Bronchial epithelial cell (primary cell): ENCODE measurements around the gene HJV. TPM values are rescaled to one million over a fixed set of nuclear protein-coding genes. Genes with fewer than 3 reads are reported as not detected.

Source experiments
- DNase-seq: peaks from one replicate; pipeline ENCODE4 v3.0.0-alpha.2; 2010; ENCODE audit warnings: low read depth
- FAIRE-seq: peaks from 2 replicates; lab custom pipeline; 2011; peaks lifted over from hg19 to GRCh38; lab: Jason Lieb, UNC
- H3K27me3 ChIP-seq: 2 replicates; pipeline ENCODE4 v1.5.1; 2011; ENCODE audit warnings: low read length; ENCODE audit not compliant: control insufficient read depth, insufficient read depth
- H3K36me3 ChIP-seq: 2 replicates; pipeline ENCODE4 v1.5.1; 2011; ENCODE audit warnings: low read length; ENCODE audit not compliant: control insufficient read depth, insufficient read depth
- H3K4me3 ChIP-seq: 2 replicates; pipeline ENCODE4 v1.5.1; 2011; ENCODE audit warnings: mild to moderate bottlenecking, low read depth, low read length, control low read depth
- total RNA-seq: library from RNA; depleted of rRNA; stranded (reverse); fragments of >200 nt; gene quantifications from 2 replicates; pipeline ENCODE4 v1.2.1, GENCODE V29; 2014
- TF ChIP-seq, protein P1 (sequence below): IDR thresholded peaks from 2 replicates; pipeline ENCODE4 v1.5.1; 2011; ENCODE audit warnings: mild to moderate bottlenecking, moderate library complexity, low read length, control low read depth, inconsistent platforms; ENCODE audit not compliant: insufficient read depth, severe bottlenecking

HJV gene
- total RNA-seq, 1 donor from 2014 or later, result not detected

DNA sequence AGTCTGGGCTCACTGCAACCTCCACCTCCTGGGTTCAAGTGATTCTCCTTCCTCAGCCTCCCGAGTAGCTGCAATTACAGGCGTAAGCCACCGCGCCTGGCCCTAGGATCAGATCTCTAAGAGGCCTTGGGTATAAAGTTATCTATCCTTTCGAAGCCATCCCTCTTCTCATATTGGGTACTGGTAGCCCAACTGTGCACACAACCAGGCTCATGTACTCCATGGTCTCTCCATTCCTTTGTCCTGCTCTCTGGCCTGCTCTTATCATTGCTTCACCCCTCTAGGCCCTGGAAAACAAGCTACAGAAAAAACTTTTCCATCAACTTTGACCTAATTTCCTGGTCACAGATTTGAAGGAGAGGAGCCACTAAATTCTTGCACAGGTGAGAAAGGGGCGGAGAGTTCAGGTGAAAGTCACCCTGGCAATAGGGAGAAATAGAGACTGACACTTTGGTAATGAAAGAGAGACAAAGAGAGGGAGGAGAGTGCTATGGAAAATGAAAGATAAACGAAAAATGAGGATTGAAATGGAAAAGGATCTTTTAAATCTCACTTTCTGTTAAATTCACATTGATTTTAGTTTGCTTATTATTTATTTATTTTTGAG, 31.2 kb downstream of the HJV start:
- no peak for FAIRE-seq
- no peak for DNase-seq
- no peak overlapping the region for H3K4me3 ChIP-seq
- no peaks in the 10 kb centered on the region for H3K27me3 ChIP-seq
- peaks cover 12% of the 10 kb centered on the region for H3K36me3 ChIP-seq
- TF ChIP-seq, protein P1, sequence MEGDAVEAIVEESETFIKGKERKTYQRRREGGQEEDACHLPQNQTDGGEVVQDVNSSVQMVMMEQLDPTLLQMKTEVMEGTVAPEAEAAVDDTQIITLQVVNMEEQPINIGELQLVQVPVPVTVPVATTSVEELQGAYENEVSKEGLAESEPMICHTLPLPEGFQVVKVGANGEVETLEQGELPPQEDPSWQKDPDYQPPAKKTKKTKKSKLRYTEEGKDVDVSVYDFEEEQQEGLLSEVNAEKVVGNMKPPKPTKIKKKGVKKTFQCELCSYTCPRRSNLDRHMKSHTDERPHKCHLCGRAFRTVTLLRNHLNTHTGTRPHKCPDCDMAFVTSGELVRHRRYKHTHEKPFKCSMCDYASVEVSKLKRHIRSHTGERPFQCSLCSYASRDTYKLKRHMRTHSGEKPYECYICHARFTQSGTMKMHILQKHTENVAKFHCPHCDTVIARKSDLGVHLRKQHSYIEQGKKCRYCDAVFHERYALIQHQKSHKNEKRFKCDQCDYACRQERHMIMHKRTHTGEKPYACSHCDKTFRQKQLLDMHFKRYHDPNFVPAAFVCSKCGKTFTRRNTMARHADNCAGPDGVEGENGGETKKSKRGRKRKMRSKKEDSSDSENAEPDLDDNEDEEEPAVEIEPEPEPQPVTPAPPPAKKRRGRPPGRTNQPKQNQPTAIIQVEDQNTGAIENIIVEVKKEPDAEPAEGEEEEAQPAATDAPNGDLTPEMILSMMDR, result no peak

DNA sequence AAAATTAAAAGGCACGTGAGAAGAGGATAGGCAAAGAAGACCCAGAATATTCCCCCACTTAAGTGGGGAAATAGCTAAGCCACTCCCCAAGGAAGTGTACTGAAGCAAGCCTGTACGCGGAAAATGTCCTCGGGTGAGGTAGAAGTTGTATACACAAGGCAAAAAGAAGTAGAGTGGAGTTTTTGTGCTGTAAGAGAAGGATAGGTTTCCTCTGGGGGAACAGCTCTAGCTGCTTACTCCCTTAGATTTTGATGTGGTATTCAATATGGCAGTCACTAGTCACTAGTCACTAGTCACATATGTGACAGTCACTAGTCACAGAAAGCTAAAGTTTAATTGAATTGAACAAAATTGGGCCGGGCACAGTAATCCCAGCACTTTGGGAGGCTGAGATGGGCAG, 32.8 kb downstream of the HJV start:
- H3K36me3 ChIP-seq, result peaks cover 2% of the 10 kb centered on the region
- DNase-seq (no peak), FAIRE-seq (no peak)

DNA sequence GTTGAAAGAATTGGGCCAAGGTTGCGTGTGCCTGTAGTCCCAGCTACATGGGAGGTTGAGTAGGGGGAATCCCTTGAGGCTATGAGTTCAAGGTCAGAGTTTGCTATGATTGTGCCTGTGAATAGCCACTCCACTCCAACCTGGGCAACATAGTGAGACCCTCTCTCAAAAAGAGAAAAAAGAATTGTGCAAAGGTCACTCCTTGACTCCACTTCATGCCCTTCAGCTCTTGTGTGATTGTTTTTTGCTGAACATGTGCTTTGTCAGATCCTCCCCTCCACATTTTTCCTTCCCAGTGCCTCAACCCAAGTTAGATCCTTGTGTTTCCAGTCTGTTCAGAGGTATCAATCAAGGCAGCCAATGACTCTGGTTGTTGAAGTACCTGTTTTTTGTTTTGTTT, 33.6 kb downstream of the HJV start:
- FAIRE-seq, result no peak
- Histone ChIP-seq H3K4me3 (no peak overlapping the region), H3K36me3 (no peaks in the 10 kb centered on the region), H3K27me3 (no peaks in the 10 kb centered on the region)
- no peak for DNase-seq
- TF ChIP-seq, protein P1, result no peak

More for the DNA sequence above, 32.8 kb downstream of the HJV start:
- Histone ChIP-seq H3K27me3 (no peaks in the 10 kb centered on the region), H3K4me3 (no peak overlapping the region)
- TF ChIP-seq, protein P1, result no peak

- TF ChIP-seq, protein P1, result no peak
- DNase-seq (no peak), FAIRE-seq (no peak)
- H3K36me3 ChIP-seq, result no peaks in the 10 kb centered on the region
- H3K27me3 ChIP-seq, result no peaks in the 10 kb centered on the region
- no peak overlapping the region for H3K4me3 ChIP-seq
Observed at GRCh38 chr1:145986551-145986950, 35.0 kb downstream of the HJV start.

GRCh38 chr1:145985502-145986439, 35.8 kb downstream of the HJV start:
- TF ChIP-seq, protein P1, result no peak
- Histone ChIP-seq H3K27me3 (no peaks in the 10 kb centered on the region), H3K36me3 (no peaks in the 10 kb centered on the region), H3K4me3 (no peak overlapping the region)
- no peak for FAIRE-seq
- DNase-seq, result peak; percentile 77
